ENCODE measurements around the gene TFIP11.

The TFIP11 gene

GRCh38 chr22:26512149-26512793 lies at the start of gene TFIP11:
Gene TFIP11, minus strand, starts transcription at chr22:26512473. Its CDS starts 2,201 bp downstream, at chr22:26510272.
- DNase-seq: peak; percentile 88 to 93

GRCh38 chr22:26561756-26562417 lies 49.6 kb upstream of the TFIP11 start:
- no peak for DNase-seq

- no peak for DNase-seq
Measured at GRCh38 chr22:26559961-26560575, 47.8 kb upstream of the TFIP11 start.

GRCh38 chr22:26558248-26558895 lies 46.1 kb upstream of the TFIP11 start:
- DNase-seq: no peak

GRCh38 chr22:26556904-26557303 lies 44.6 kb upstream of the TFIP11 start:
- no peak for DNase-seq

- DNase-seq: no peak
Measured at GRCh38 chr22:26555478-26555877, 43.2 kb upstream of the TFIP11 start.

GRCh38 chr22:26554956-26555355 lies 42.7 kb upstream of the TFIP11 start:
- DNase-seq: no peak

GRCh38 chr22:26553056-26553752 lies 40.9 kb upstream of the TFIP11 start:
- no peak for DNase-seq

GRCh38 chr22:26552466-26552865 lies 40.2 kb upstream of the TFIP11 start:
- no peak for DNase-seq

GRCh38 chr22:26551568-26551967 lies 39.3 kb upstream of the TFIP11 start:
- no peak for DNase-seq

- no peak for DNase-seq
Measured at GRCh38 chr22:26550498-26551033, 38.3 kb upstream of the TFIP11 start.

GRCh38 chr22:26549902-26550497 lies 37.7 kb upstream of the TFIP11 start:
- no peak for DNase-seq

GRCh38 chr22:26548984-26549383 lies 36.7 kb upstream of the TFIP11 start:
- DNase-seq: no peak

GRCh38 chr22:26548303-26548702 lies 36.0 kb upstream of the TFIP11 start:
- DNase-seq: no peak

GRCh38 chr22:26547837-26548236 lies 35.6 kb upstream of the TFIP11 start:
- no peak for DNase-seq

- DNase-seq: no peak
Measured at GRCh38 chr22:26547426-26547825, 35.2 kb upstream of the TFIP11 start.

- DNase-seq: no peak
Measured at GRCh38 chr22:26546282-26546681, 34.0 kb upstream of the TFIP11 start.

GRCh38 chr22:26545827-26546226 lies 33.6 kb upstream of the TFIP11 start:
- DNase-seq: no peak

GRCh38 chr22:26545385-26545784 lies 33.1 kb upstream of the TFIP11 start:
- no peak for DNase-seq

- no peak for DNase-seq
Measured at GRCh38 chr22:26544489-26544888, 32.2 kb upstream of the TFIP11 start.

GRCh38 chr22:26542831-26543230 lies 30.6 kb upstream of the TFIP11 start:
- DNase-seq: no peak

- no peak for DNase-seq
Measured at GRCh38 chr22:26541167-26541819, 29.0 kb upstream of the TFIP11 start.
